RWPE1 (cell line): ENCODE data around the gene CDYL2.

ENCODE experiments used
- CTCF ChIA-PET: fragments of 350-600 bp; sonication (Branson Sonifier 250); formaldehyde crosslinking; extraction: SDS; loops from one replicate; lab custom pipeline; 2021; lab: Yijun Ruan, JAX
- POLR2A ChIA-PET: fragments of 400-600 bp; formaldehyde crosslinking; extraction: SDS; loops from one replicate; lab custom pipeline; 2020; ENCODE audit warnings: antibody characterized with exemption; ENCODE audit not compliant: low non-redundant PET; lab: Yijun Ruan, JAX
- DNase-seq: peaks from one replicate; pipeline ENCODE4 v3.0.0; 2012; ENCODE audit warnings: low spot score
- H3K27ac ChIP-seq: fragments of 450-650 bp; 2 replicates; pipeline ENCODE4 v1.5.1; 2017
- TF ChIP-seq, protein P1 (sequence below): fragments of 450-650 bp; conservative IDR thresholded peaks from 2 replicates; pipeline ENCODE4 v1.5.1; 2017; ENCODE audit warnings: low read depth, mild to moderate bottlenecking

Gene CDYL2

DNA sequence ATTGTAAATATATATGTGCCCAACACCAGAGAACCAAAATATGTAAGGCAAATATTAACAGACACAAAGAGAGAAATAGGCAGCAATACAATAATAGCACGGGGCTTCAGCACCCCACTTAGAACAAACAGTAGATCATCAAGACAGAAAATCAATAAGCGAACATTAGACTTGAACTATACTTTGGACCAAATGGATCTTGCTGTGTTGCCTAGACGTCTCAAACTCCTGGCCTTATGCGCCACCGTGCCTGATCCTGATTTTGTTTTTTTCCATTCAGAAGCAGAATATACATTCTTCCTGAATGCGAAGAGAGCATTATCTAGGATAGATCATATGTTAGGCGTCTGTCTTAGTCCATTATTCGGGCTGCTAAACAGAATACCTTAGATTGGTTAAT lies 41.9 kb upstream of the CDYL2 start:
- CTCF ChIA-PET: interaction anchor here (0.6 kb wide), 1 partner anchor 175 kb away, joined by 4 read pairs; no protein-coding TSS in a partner anchor
- no peak for DNase-seq
- no peak overlapping the region for H3K27ac ChIP-seq
- POLR2A ChIA-PET: no interaction called here
- TF ChIP-seq, protein P1, sequence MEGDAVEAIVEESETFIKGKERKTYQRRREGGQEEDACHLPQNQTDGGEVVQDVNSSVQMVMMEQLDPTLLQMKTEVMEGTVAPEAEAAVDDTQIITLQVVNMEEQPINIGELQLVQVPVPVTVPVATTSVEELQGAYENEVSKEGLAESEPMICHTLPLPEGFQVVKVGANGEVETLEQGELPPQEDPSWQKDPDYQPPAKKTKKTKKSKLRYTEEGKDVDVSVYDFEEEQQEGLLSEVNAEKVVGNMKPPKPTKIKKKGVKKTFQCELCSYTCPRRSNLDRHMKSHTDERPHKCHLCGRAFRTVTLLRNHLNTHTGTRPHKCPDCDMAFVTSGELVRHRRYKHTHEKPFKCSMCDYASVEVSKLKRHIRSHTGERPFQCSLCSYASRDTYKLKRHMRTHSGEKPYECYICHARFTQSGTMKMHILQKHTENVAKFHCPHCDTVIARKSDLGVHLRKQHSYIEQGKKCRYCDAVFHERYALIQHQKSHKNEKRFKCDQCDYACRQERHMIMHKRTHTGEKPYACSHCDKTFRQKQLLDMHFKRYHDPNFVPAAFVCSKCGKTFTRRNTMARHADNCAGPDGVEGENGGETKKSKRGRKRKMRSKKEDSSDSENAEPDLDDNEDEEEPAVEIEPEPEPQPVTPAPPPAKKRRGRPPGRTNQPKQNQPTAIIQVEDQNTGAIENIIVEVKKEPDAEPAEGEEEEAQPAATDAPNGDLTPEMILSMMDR: no peak

DNA sequence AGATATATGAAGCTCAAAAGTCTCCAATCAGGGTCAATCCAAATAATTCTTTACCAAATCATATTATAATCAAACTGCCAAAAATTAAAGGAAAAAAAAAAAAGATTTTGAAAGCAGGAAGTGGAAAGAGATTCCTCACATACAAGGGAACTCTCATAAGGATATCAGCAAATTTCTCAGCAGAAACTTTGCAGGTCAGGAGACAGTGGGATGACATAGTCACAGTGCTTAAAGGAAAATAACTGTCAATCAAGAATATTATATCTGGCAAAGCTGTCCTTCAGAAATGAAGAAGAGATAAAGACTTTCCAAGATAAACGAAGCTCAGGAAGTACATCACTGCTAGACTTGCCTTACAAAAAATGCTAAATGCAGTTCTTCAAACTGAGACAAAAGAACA lies 40.0 kb upstream of the CDYL2 start:
- TF ChIP-seq, protein P1: no peak
- no peak overlapping the region for H3K27ac ChIP-seq
- ChIA-PET POLR2A (no interaction called here), CTCF (no interaction called here)
- no peak for DNase-seq

DNA sequence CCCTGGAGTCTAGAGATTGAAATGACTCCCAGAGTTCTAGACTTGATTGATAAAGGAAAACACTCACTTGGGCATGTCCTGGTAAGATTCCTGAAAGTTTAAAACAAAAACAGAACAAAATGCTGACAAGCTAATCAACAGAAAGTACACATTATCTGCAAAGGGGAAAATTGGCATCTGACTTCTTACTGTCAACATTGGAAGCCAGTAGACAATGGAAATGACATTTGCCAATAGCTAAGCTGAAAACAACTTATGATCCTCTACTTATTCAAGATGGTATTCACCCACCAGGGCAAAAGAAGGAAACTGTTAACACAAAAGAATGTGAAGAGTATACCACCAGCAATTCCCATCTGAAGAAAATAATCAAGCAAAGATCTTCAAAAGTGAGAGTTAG lies 36.8 kb upstream of the CDYL2 start:
- no peak for DNase-seq
- ChIA-PET CTCF (no interaction called here), POLR2A (no interaction called here)
- H3K27ac ChIP-seq: no peak overlapping the region
- TF ChIP-seq, protein P1: no peak

DNA sequence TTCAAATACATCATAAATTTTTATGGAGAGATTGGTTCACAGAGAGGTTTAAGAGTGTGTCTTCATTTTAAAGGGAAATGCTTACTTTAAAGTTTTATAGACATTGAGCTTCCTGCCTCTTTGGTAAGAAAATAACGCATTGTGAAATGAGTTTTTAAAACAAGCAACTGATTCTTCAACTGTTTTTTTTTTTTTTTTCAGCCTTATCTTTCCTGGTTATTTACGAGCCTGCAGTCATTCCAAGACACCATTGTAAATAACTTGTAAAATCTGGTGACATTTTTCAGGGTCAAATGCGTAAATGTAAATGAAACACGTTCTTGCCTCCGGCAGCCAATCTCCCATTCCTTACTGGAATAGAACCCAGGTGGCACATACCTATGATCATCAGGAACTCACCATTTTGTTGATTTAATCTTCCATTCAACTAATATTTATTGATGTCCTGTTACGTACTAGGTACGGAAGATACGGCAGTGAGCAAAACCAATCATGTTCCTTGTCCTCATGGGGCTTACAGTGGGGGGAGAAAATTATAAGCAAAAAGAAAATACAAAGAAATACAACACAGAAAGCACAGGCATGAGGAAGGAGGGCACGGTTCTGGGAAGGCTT lies 33.2 kb upstream of the CDYL2 start:
- CTCF ChIA-PET: no interaction called here

DNA sequence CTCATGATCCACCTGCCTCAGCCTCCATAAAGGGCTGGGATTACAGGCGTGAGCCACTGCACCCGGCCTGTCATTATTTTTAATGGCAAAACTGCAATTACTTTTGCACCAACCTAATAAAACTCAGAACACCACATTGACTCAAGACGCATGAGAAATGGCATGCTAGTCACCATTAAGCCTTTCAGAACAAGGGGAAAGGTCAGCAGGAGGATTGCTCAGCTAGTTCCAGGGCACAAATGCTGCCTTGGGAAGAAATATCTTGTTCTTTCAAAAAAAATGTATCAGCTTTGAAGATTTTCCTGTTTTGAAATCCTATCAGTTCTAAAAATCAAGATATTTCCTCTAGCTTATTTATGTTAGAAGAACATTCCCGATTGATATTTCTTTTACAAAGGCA lies 32.4 kb upstream of the CDYL2 start:
- no peak for DNase-seq
- ChIA-PET CTCF (no interaction called here), POLR2A (no interaction called here)
- TF ChIP-seq, protein P1: no peak
- H3K27ac ChIP-seq: no peak overlapping the region

More for the DNA sequence above, 33.2 kb upstream of the CDYL2 start:
- POLR2A ChIA-PET: no interaction called here
- TF ChIP-seq, protein P1: no peak
- no peak overlapping the region for H3K27ac ChIP-seq
- no peak for DNase-seq

DNA sequence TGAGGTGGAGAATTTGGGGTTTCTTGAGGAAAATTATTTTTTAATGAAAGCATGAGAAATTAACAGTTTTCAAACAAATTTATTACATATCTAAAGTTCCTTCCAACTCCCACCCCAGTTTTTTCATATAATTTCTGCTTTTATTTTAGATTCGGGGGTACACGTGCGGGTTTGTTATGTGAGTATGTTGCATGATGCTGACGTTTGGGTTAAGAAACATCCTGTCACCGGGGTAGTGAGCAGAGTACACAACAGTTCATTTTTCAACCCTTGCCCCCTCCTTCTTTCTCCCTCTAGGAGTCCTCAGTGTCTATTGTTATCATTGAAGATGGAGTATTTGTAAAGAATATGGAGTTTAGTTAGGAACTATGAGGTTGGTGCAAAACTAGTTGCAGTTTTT lies 31.8 kb upstream of the CDYL2 start:
- TF ChIP-seq, protein P1: no peak
- no peak overlapping the region for H3K27ac ChIP-seq
- CTCF ChIA-PET: interaction anchor here (0.6 kb wide), 1 partner anchor 13 kb away, joined by 3 read pairs; no protein-coding TSS in a partner anchor
- POLR2A ChIA-PET: no interaction called here
- DNase-seq: no peak
